ENCODE data around the gene LRRC27.

GRCh38 chr10:132410056-132410778 lies 78.2 kb downstream of the LRRC27 start:
- TF ChIP-seq CTCF (conservative IDR thresholded peaks at IDR 0.05; ENCODE audit: low read depth, low read length), result no peak
- no peak for TF ChIP-seq EZH2phosphoT487 (IDR thresholded peaks at IDR 0.05; ENCODE audit: borderline replicate concordance, low read length)
